Activated CD4-positive, alpha-beta T cell treated with anti-CD3 and anti-CD28 coated beads for 36 hours (primary cell): ENCODE results near the gene BMERB1. TPM values are rescaled to one million over a fixed set of nuclear protein-coding genes. Genes with fewer than 3 reads are reported as not detected.
A peak's percentile ranks its signal among the peaks of the same experiment; 100 is the strongest.

Experiments used
- ATAC-seq: fragments of 200-7000 bp; cut with Tn5 transposase; one replicate; pipeline ENCODE4 v1.10.0; 2021; ENCODE audit warnings: mild to moderate bottlenecking, moderate library complexity
- CTCF ChIA-PET: fragments of 350-600 bp; sonication (Branson Sonifier 250); formaldehyde crosslinking; loops from one replicate; lab custom pipeline; 2021; ENCODE audit warnings: antibody characterized with exemption; lab: Charles Lee
- POLR2A ChIA-PET: fragments of 350-600 bp; sonication (Branson Sonifier 250); formaldehyde crosslinking; loops from one replicate; lab custom pipeline; 2021; ENCODE audit warnings: antibody characterized with exemption, inconsistent platforms; lab: Charles Lee
- DNase-seq: peaks from one replicate; pipeline ENCODE4 v3.0.0-alpha.2; 2020
- H3K27ac Mint-ChIP-seq: one replicate; pipeline ENCODE4 v1.8.0; 2021; ENCODE audit warnings: mixed read lengths
- H3K27me3 Mint-ChIP-seq: one replicate; pipeline ENCODE4 v1.8.0; 2021; ENCODE audit warnings: mixed read lengths
- H3K36me3 Mint-ChIP-seq: one replicate; pipeline ENCODE4 v1.8.0; 2021; ENCODE audit warnings: low read depth, mixed read lengths
- H3K4me1 Mint-ChIP-seq: one replicate; pipeline ENCODE4 v1.8.0; 2021; ENCODE audit warnings: mixed read lengths
- H3K4me3 Mint-ChIP-seq: one replicate; pipeline ENCODE4 v1.8.0; 2021; ENCODE audit warnings: mild to moderate bottlenecking, moderate library complexity, mixed read lengths
- H3K9me3 Mint-ChIP-seq: one replicate; pipeline ENCODE4 v1.8.0; 2021; ENCODE audit warnings: low read depth, mixed read lengths
- intact Hi-C, 2 experiments: fragments of 100-400 bp; cut with DNase I in 1 of 2; cut with micrococcal nuclease in 1 of 2; formaldehyde crosslinking; loops; one replicate each; pipeline versions ENCODE4 v1.14.2 to v1.15.1; 2022 to 2024; cut with DNase I, micrococcal nuclease
- total RNA-seq, 2 experiments: library from RNA; stranded (reverse); gene quantifications; one replicate each; pipeline ENCODE4 v1.2.3, GENCODE V29; 2021

Gene BMERB1
- total RNA-seq, 2 experiments from 2014 or later, result 10.1 to 11.6 TPM

GRCh38 chr16:15506441-15506840, 72.1 kb downstream of the BMERB1 start:
- H3K27ac Mint-ChIP-seq, result no peak overlapping the region
- no peaks in the 10 kb centered on the region for H3K9me3 Mint-ChIP-seq
- DNase-seq (no peak), ATAC-seq (no peak)
- H3K4me1 Mint-ChIP-seq, result peaks cover 23% of the 10 kb centered on the region
- ChIA-PET CTCF (interaction anchor here (0.5 kb wide), 1 partner anchor 66 kb away, joined by 3 read pairs; no protein-coding TSS in a partner anchor), POLR2A (interaction anchor here (0.8 kb wide), 1 partner anchor 323 kb away, joined by 4 read pairs; no protein-coding TSS in a partner anchor)
- no peaks in the 10 kb centered on the region for H3K36me3 Mint-ChIP-seq
- no peaks in the 10 kb centered on the region for H3K27me3 Mint-ChIP-seq
- no peak overlapping the region for H3K4me3 Mint-ChIP-seq
- intact Hi-C loops, result no loop called here

GRCh38 chr16:15507301-15507958, 73.0 kb downstream of the BMERB1 start:
- intact Hi-C loops, result no loop called here
- no peak for ATAC-seq
- DNase-seq, result no peak
- Mint-ChIP-seq H3K27ac (no peak overlapping the region), H3K36me3 (no peaks in the 10 kb centered on the region), H3K4me3 (no peak overlapping the region), H3K9me3 (no peaks in the 10 kb centered on the region), H3K27me3 (no peaks in the 10 kb centered on the region), H3K4me1 (peaks cover 23% of the 10 kb centered on the region)
- POLR2A ChIA-PET, result interaction anchor here (0.8 kb wide), 1 partner anchor 322 kb away, joined by 4 read pairs; no protein-coding TSS in a partner anchor
- CTCF ChIA-PET, result interaction anchor here (1.1 kb wide), 1 partner anchor 12 kb away, joined by 3 read pairs; no protein-coding TSS in a partner anchor

GRCh38 chr16:15507959-15508627, 73.7 kb downstream of the BMERB1 start:
- no peak overlapping the region for H3K4me3 Mint-ChIP-seq
- peaks cover 23% of the 10 kb centered on the region for H3K4me1 Mint-ChIP-seq

GRCh38 chr16:15509051-15509592, 74.7 kb downstream of the BMERB1 start:
- ChIA-PET POLR2A (interaction anchor here (1.0 kb wide), 1 partner anchor 43 kb away, joined by 4 read pairs; no protein-coding TSS in a partner anchor), CTCF (interaction anchor here (0.7 kb wide), 1 partner anchor 133 kb away, joined by 3 read pairs; no protein-coding TSS in a partner anchor)
- Mint-ChIP-seq H3K4me3 (no peak overlapping the region), H3K9me3 (no peaks in the 10 kb centered on the region), H3K4me1 (peaks cover 23% of the 10 kb centered on the region), H3K27me3 (no peaks in the 10 kb centered on the region), H3K36me3 (no peaks in the 10 kb centered on the region), H3K27ac (peak overlapping the region; percentile 67)
- intact Hi-C loops, result loop anchor here in 1 of 2 experiments (1.0 kb wide), 5 partner anchors 20 to 82 kb away; partner anchors contain the start of gene BMERB1
- ATAC-seq (peak; percentile 89), DNase-seq (peak; percentile 59)

More at GRCh38 chr16:15507959-15508627, 73.7 kb downstream of the BMERB1 start:
- Mint-ChIP-seq H3K36me3 (no peaks in the 10 kb centered on the region), H3K27ac (peak overlapping the region; percentile 51), H3K27me3 (no peaks in the 10 kb centered on the region), H3K9me3 (no peaks in the 10 kb centered on the region)
- ChIA-PET POLR2A (interaction anchor here (0.6 kb wide), 1 partner anchor 24 kb away, joined by 3 read pairs; no protein-coding TSS in a partner anchor), CTCF (interaction anchor here (1.1 kb wide), 1 partner anchor 13 kb away, joined by 3 read pairs; no protein-coding TSS in a partner anchor)
- ATAC-seq, result no peak
- DNase-seq, result no peak
- intact Hi-C loops, result no loop called here

GRCh38 chr16:15509593-15510535, 75.5 kb downstream of the BMERB1 start:
- intact Hi-C loops, result loop anchor here in 1 of 2 experiments (1.0 kb wide), 5 partner anchors 21 to 83 kb away; partner anchors contain the start of gene BMERB1
- no peaks in the 10 kb centered on the region for H3K9me3 Mint-ChIP-seq
- H3K4me1 Mint-ChIP-seq, result peaks cover 23% of the 10 kb centered on the region
- CTCF ChIA-PET, result interaction anchor here (0.7 kb wide), 1 partner anchor 132 kb away, joined by 3 read pairs; no protein-coding TSS in a partner anchor
- H3K36me3 Mint-ChIP-seq, result no peaks in the 10 kb centered on the region
- H3K27ac Mint-ChIP-seq, result peak overlapping the region; percentile 76
- H3K27me3 Mint-ChIP-seq, result no peaks in the 10 kb centered on the region
- POLR2A ChIA-PET, result interaction anchor here (0.5 to 1.0 kb wide), 2 partner anchors 33 to 43 kb away, joined by 3 to 4 read pairs; no protein-coding TSS in a partner anchor
- ATAC-seq, result peak; percentile 49
- no peak overlapping the region for H3K4me3 Mint-ChIP-seq
- peak; percentile 49 for DNase-seq

GRCh38 chr16:15510992-15511391, 76.6 kb downstream of the BMERB1 start:
- CTCF ChIA-PET, result no interaction called here
- no peak for ATAC-seq
- H3K27ac Mint-ChIP-seq, result peak overlapping the region; percentile 51

GRCh38 chr16:15511759-15512487, 77.5 kb downstream of the BMERB1 start:
- ChIA-PET POLR2A (no interaction called here), CTCF (no interaction called here)
- no peak for ATAC-seq
- no peaks in the 10 kb centered on the region for H3K9me3 Mint-ChIP-seq
- intact Hi-C loops, result no loop called here
- H3K4me3 Mint-ChIP-seq, result no peak overlapping the region
- no peak for DNase-seq
- peaks cover 22% of the 10 kb centered on the region for H3K4me1 Mint-ChIP-seq
- H3K27me3 Mint-ChIP-seq, result no peaks in the 10 kb centered on the region
- no peak overlapping the region for H3K27ac Mint-ChIP-seq
- H3K36me3 Mint-ChIP-seq, result no peaks in the 10 kb centered on the region

More at GRCh38 chr16:15510992-15511391, 76.6 kb downstream of the BMERB1 start:
- POLR2A ChIA-PET, result no interaction called here
- Mint-ChIP-seq H3K4me3 (no peak overlapping the region), H3K27me3 (no peaks in the 10 kb centered on the region), H3K9me3 (no peaks in the 10 kb centered on the region), H3K4me1 (peaks cover 23% of the 10 kb centered on the region), H3K36me3 (no peaks in the 10 kb centered on the region)
- DNase-seq, result no peak
- intact Hi-C loops, result no loop called here

GRCh38 chr16:15513156-15513555, 78.8 kb downstream of the BMERB1 start:
- intact Hi-C loops, result no loop called here
- ATAC-seq (no peak), DNase-seq (no peak)
- ChIA-PET CTCF (no interaction called here), POLR2A (no interaction called here)
- Mint-ChIP-seq H3K27me3 (no peaks in the 10 kb centered on the region), H3K4me1 (peaks cover 19% of the 10 kb centered on the region), H3K27ac (no peak overlapping the region), H3K9me3 (no peaks in the 10 kb centered on the region), H3K4me3 (no peak overlapping the region), H3K36me3 (no peaks in the 10 kb centered on the region)

- no peak for DNase-seq
- H3K4me3 Mint-ChIP-seq, result no peak overlapping the region
- no peak overlapping the region for H3K27ac Mint-ChIP-seq
- no peaks in the 10 kb centered on the region for H3K36me3 Mint-ChIP-seq
- CTCF ChIA-PET, result no interaction called here
- no peaks in the 10 kb centered on the region for H3K4me1 Mint-ChIP-seq
- H3K9me3 Mint-ChIP-seq, result no peaks in the 10 kb centered on the region
- no peaks in the 10 kb centered on the region for H3K27me3 Mint-ChIP-seq
- intact Hi-C loops, result no loop called here
- POLR2A ChIA-PET, result no interaction called here
- no peak for ATAC-seq
Observed at GRCh38 chr16:15515992-15516391, 81.6 kb downstream of the BMERB1 start.

- Mint-ChIP-seq H3K27me3 (no peaks in the 10 kb centered on the region), H3K36me3 (no peaks in the 10 kb centered on the region), H3K4me3 (no peak overlapping the region), H3K9me3 (no peaks in the 10 kb centered on the region), H3K27ac (no peak overlapping the region), H3K4me1 (no peaks in the 10 kb centered on the region)
- DNase-seq (no peak), ATAC-seq (no peak)
- intact Hi-C loops, result no loop called here
- POLR2A ChIA-PET, result no interaction called here
- CTCF ChIA-PET, result no interaction called here
Observed at GRCh38 chr16:15516609-15517008, 82.2 kb downstream of the BMERB1 start.
